Spinal cord (tissue), 10 donors: ENCODE results near the gene TMEM178B. TPM values are rescaled to one million over a fixed set of nuclear protein-coding genes. Genes with fewer than 3 reads are reported as not detected.

ENCODE experiments used
- DNase-seq, 6 donors: peaks; one replicate each; pipeline versions ENCODE4 v3.0.0 to v3.0.0-alpha.2; 2013 to 2015; ENCODE audit warnings: low spot score in 6 of 6, low read depth in 4 of 6
- H3K27ac ChIP-seq: one replicate; pipeline ENCODE4 v1.5.1; 2013; ENCODE audit warnings: low read depth, low read length, control low read depth
- H3K27me3 ChIP-seq: one replicate; pipeline ENCODE4 v1.6.1; 2013; ENCODE audit warnings: low read length; ENCODE audit not compliant: control insufficient read depth, insufficient read depth
- H3K36me3 ChIP-seq: one replicate; pipeline ENCODE4 v1.6.1; 2013; ENCODE audit warnings: low read length; ENCODE audit not compliant: control insufficient read depth, insufficient read depth
- H3K4me1 ChIP-seq: one replicate; pipeline ENCODE4 v1.6.1; 2013; ENCODE audit warnings: low read length; ENCODE audit not compliant: control insufficient read depth, insufficient read depth
- H3K4me3 ChIP-seq: one replicate; pipeline ENCODE4 v1.5.1; 2013; ENCODE audit warnings: low read depth, low read length, control low read depth
- H3K9me3 ChIP-seq: one replicate; pipeline ENCODE4 v1.6.1; 2013; ENCODE audit warnings: low read length; ENCODE audit not compliant: control insufficient read depth, insufficient read depth
- WGBS: methylation state at CpG from one replicate; pipeline ENCODE4 v1.1.5; 2013; ENCODE audit warnings: missing lambda C conversion rate; ENCODE audit not compliant: insufficient coverage; 5-methylcytosine and 5-hydroxymethylcytosine counted together
- polyA plus RNA-seq, 2 donors: library from polyadenylated mRNA; unstranded; fragments of 120-200 nt; gene quantifications; one replicate each; pipeline ENCODE4 v1.2.1, GENCODE V29; 2013; ENCODE audit not compliant: insufficient read length in 2 of 2
- total RNA-seq, 2 donors: library from RNA; depleted of rRNA in 1 of 2; stranded (reverse); fragments of 120-200 nt in 1 of 2; fragments of >200 nt in 1 of 2; gene quantifications; one replicate each; pipeline versions ENCODE4 v1.2.3 to v1.2.4, GENCODE V29; 2013 to 2014
- donor health status: healthy.

Gene TMEM178B
- total and polyA plus RNA-seq, 4 donors: 24.6 to 71.1 (median 52.1) TPM

GRCh38 chr7:141501451-141501850 lies 427.6 kb downstream of the TMEM178B start:
- no peaks in the 10 kb centered on the region for H3K9me3 ChIP-seq
- no peak overlapping the region for H3K27ac ChIP-seq
- H3K4me1 ChIP-seq: no peaks in the 10 kb centered on the region
- no peaks in the 10 kb centered on the region for H3K27me3 ChIP-seq
- no CpG with 5 or more reads among the region's 2 CpGs for WGBS
- H3K4me3 ChIP-seq: no peak overlapping the region
- DNase-seq: no peak
- H3K36me3 ChIP-seq: no peaks in the 10 kb centered on the region

DNA sequence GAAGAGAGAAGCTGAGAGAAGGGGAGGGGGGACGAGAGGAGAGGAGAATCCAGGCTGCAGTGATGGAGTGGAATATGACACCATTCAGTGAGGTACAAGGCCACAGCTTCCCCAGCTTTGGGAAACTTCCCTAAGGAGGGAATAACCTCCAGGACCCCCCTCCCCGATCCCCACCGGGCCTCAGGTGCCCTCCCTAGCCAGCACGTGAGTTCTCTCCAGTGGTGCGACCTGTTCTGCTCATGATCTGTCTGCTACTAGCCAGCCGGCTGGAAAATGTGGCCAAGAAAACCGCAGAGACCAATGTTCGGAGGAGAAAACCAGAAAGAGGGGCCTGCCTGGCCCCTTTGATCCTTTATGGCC lies 437.4 kb downstream of the TMEM178B start:
- WGBS: 5% methylated on average over 7 of the region's 8 CpGs
- Histone ChIP-seq H3K36me3 (no peaks in the 10 kb centered on the region), H3K27ac (no peak overlapping the region), H3K4me3 (peak overlapping the region; percentile 45), H3K9me3 (no peaks in the 10 kb centered on the region), H3K4me1 (peaks cover 12% of the 10 kb centered on the region), H3K27me3 (peaks cover 8% of the 10 kb centered on the region)
- peak in 1 of 6 donors; percentile 41 for DNase-seq

GRCh38 chr7:141511676-141512396 lies 438.0 kb downstream of the TMEM178B start:
- whole genome bisulfite sequencing: 5% methylated on average over 35 of the region's 36 CpGs
- Histone ChIP-seq H3K27ac (no peak overlapping the region), H3K9me3 (no peaks in the 10 kb centered on the region), H3K4me3 (peak overlapping the region; percentile 45), H3K4me1 (peaks cover 12% of the 10 kb centered on the region), H3K36me3 (no peaks in the 10 kb centered on the region), H3K27me3 (peaks cover 8% of the 10 kb centered on the region)
- DNase-seq: peak in 3 of 6 donors; percentile 19 to 91 (median 75)

- no peak overlapping the region for H3K27ac ChIP-seq
- no peaks in the 10 kb centered on the region for H3K36me3 ChIP-seq
- WGBS: no CpG with 5 or more reads among the region's 2 CpGs
Measured at GRCh38 chr7:141512597-141512996, 438.7 kb downstream of the TMEM178B start.

DNA sequence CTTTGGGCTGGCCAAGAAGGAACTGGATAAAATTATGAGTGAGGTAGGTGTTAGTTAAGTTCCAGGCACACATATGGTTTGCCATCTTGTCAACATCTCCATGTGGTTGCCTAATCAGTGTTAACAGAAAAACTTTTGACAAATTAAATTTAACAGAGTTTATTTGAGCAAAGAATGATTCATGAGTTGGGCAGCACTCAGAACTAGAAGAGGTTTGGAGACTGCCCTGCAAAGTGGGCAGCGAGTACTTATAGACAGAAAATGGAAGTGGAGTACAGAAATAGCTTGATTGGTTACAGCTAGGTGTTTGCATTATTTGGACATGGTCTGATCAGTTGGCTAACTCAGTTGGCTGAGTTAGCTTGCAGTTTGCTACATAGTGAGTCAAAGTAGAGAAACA lies 439.9 kb downstream of the TMEM178B start:
- WGBS: 100% methylated on average over 1 of the region's 1 CpG
- H3K4me3 ChIP-seq: no peak overlapping the region
- peaks cover 12% of the 10 kb centered on the region for H3K4me1 ChIP-seq
- no peaks in the 10 kb centered on the region for H3K9me3 ChIP-seq
- no peak for DNase-seq
- peaks cover 8% of the 10 kb centered on the region for H3K27me3 ChIP-seq
- no peak overlapping the region for H3K27ac ChIP-seq
- no peaks in the 10 kb centered on the region for H3K36me3 ChIP-seq

More at GRCh38 chr7:141512597-141512996, 438.7 kb downstream of the TMEM178B start:
- DNase-seq: no peak
- Histone ChIP-seq H3K4me3 (no peak overlapping the region), H3K27me3 (peaks cover 8% of the 10 kb centered on the region), H3K9me3 (no peaks in the 10 kb centered on the region), H3K4me1 (peaks cover 12% of the 10 kb centered on the region)

GRCh38 chr7:141515941-141516340 lies 442.1 kb downstream of the TMEM178B start:
- Histone ChIP-seq H3K4me1 (peaks cover 12% of the 10 kb centered on the region), H3K27ac (no peak overlapping the region), H3K36me3 (no peaks in the 10 kb centered on the region), H3K27me3 (peaks cover 8% of the 10 kb centered on the region), H3K4me3 (no peak overlapping the region), H3K9me3 (no peaks in the 10 kb centered on the region)
- 100% methylated on average over 1 of the region's 4 CpGs for WGBS
- peak in 1 of 6 donors; percentile 54 for DNase-seq

GRCh38 chr7:141519623-141520022 lies 445.8 kb downstream of the TMEM178B start:
- no peak overlapping the region for H3K4me3 ChIP-seq
- 100% methylated on average over 3 of the region's 4 CpGs for WGBS
- no peaks in the 10 kb centered on the region for H3K4me1 ChIP-seq

GRCh38 chr7:141522657-141523342 lies 448.9 kb downstream of the TMEM178B start:
- Histone ChIP-seq H3K4me1 (no peaks in the 10 kb centered on the region), H3K27me3 (no peaks in the 10 kb centered on the region), H3K4me3 (no peak overlapping the region), H3K27ac (no peak overlapping the region), H3K9me3 (no peaks in the 10 kb centered on the region), H3K36me3 (no peaks in the 10 kb centered on the region)
- no peak for DNase-seq
- 83% methylated on average over 3 of the region's 3 CpGs for WGBS

More at GRCh38 chr7:141519623-141520022, 445.8 kb downstream of the TMEM178B start:
- DNase-seq: no peak
- H3K27me3 ChIP-seq: no peaks in the 10 kb centered on the region
- no peaks in the 10 kb centered on the region for H3K9me3 ChIP-seq
- H3K36me3 ChIP-seq: no peaks in the 10 kb centered on the region
- H3K27ac ChIP-seq: no peak overlapping the region

DNA sequence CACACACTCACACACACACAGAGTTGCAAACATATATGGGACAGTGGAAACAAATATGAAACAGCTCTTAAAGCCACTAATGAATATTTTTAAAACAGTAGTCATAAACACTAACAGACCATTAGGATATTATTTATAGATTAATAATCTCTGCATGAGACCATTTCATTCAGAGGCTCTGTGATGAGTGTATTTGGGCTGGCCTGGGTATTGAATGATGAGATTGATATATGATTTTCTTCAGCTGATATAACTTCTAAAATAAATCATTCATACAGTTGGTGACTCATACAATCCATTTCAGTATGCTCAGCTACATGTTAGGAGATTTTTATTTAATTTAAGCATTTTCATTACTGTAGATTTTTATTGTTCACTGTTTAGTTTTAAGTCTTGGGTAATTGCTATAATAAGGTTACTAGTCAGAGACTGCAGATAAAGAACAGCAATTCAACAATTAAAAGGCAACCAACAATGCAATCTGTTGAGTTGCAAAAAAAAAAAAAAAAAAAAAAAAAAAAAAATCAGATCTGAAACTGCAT lies 452.2 kb downstream of the TMEM178B start:
- no peaks in the 10 kb centered on the region for H3K36me3 ChIP-seq

More for the DNA sequence above, 452.2 kb downstream of the TMEM178B start:
- no peaks in the 10 kb centered on the region for H3K4me1 ChIP-seq
- no peaks in the 10 kb centered on the region for H3K27me3 ChIP-seq
- no peak overlapping the region for H3K4me3 ChIP-seq
- peak in 1 of 6 donors; percentile 28 for DNase-seq
- no peaks in the 10 kb centered on the region for H3K9me3 ChIP-seq
- no peak overlapping the region for H3K27ac ChIP-seq
